T-cell (primary cell): ENCODE data around the gene SRGAP2C. TPM values are rescaled to one million over a fixed set of nuclear protein-coding genes. Genes with fewer than 3 reads are reported as not detected.
"Not testable (repeated sequence)": the region's sequence is repeated elsewhere in the genome, so short reads cannot be mapped to it uniquely, and the experiment has no call there.

ENCODE experiments used
- ATAC-seq, 4 experiments: fragments of 200-7000 bp in 3 of 4; fragments of 150-1000 bp in 1 of 4; cut with Tn5 transposase; replicated peaks in 1 of 4; 1 replicate in 3 of 4; 2 replicates in 1 of 4; pipeline ENCODE4 v1.10.0; 2021; ENCODE audit warnings: moderate library complexity in 3 of 4, mild to moderate bottlenecking in 2 of 4, moderate number of reproducible peaks in 1 of 4
- CTCF ChIA-PET, 2 donors: fragments of 300-600 bp; sonication (Branson Sonifier 250); formaldehyde crosslinking; loops; one replicate each; lab custom pipeline; 2022; ENCODE audit warnings: antibody characterized with exemption in 2 of 2; lab: Charles Lee
- POLR2A ChIA-PET, 2 donors: fragments of 300-600 bp; sonication (Branson Sonifier 250); formaldehyde crosslinking; loops; one replicate each; lab custom pipeline; 2022; ENCODE audit warnings: antibody characterized with exemption in 2 of 2; lab: Charles Lee
- DNase-seq, 35 experiments: peaks; one replicate each; pipeline versions ENCODE4 v3.0.0 to v3.0.0-alpha.2; 2013 to 2023
- H3K27ac ChIP-seq: one replicate; pipeline ENCODE4 v1.5.1; 2013; ENCODE audit warnings: low read length
- H3K27me3 ChIP-seq, 2 experiments: replicated peaks in 1 of 2; 1 replicate in 1 of 2; 2 replicates in 1 of 2; pipeline versions ENCODE4 v1.6.1 to v1.7.0; 2013; ENCODE audit warnings: low read length in 1 of 2, mixed read lengths in 1 of 2; ENCODE audit not compliant: control insufficient read depth in 2 of 2, insufficient read depth in 2 of 2; ENCODE audit errors: extremely low read depth in 1 of 2
- H3K36me3 ChIP-seq, 2 donors: 1 replicate in 1 of 2; 2 replicates in 1 of 2; pipeline versions ENCODE4 v1.6.1 to v1.7.0; 2013; ENCODE audit warnings: low read length in 1 of 2; ENCODE audit not compliant: control insufficient read depth in 2 of 2, insufficient read depth in 1 of 2; ENCODE audit errors: extremely low read depth in 1 of 2
- H3K4me1 ChIP-seq, 2 experiments: 1 replicate in 1 of 2; 2 replicates in 1 of 2; pipeline versions ENCODE4 v1.6.1 to v1.7.0; 2013; ENCODE audit warnings: low read length in 2 of 2, mixed read lengths in 1 of 2; ENCODE audit not compliant: insufficient read depth in 2 of 2, control insufficient read depth in 1 of 2; ENCODE audit errors: extremely low read depth in 1 of 2
- H3K4me3 ChIP-seq, 2 donors: 1 replicate in 1 of 2; 2 replicates in 1 of 2; pipeline versions ENCODE4 v1.5.1 to v1.7.0; 2013; ENCODE audit warnings: mild to moderate bottlenecking in 2 of 2, low read length in 1 of 2, moderate library complexity in 1 of 2; ENCODE audit not compliant: control insufficient read depth in 1 of 2; ENCODE audit errors: extremely low read depth in 1 of 2
- H3K9me3 ChIP-seq: 2 replicates; pipeline ENCODE4 v1.7.0; 2013
- H3K27ac Mint-ChIP-seq, 2 donors: one replicate each; pipeline ENCODE4 v1.8.0; 2020 to 2021; ENCODE audit warnings: mild to moderate bottlenecking in 2 of 2, mixed read lengths in 2 of 2
- H3K27me3 Mint-ChIP-seq, 2 donors: one replicate each; pipeline ENCODE4 v1.8.0; 2021 to 2022; ENCODE audit warnings: mixed read lengths in 2 of 2
- H3K36me3 Mint-ChIP-seq: one replicate; pipeline ENCODE4 v1.8.0; 2021; ENCODE audit warnings: mixed read lengths
- H3K4me1 Mint-ChIP-seq, 3 donors: one replicate each; pipeline ENCODE4 v1.8.0; 2020 to 2022; ENCODE audit warnings: mixed read lengths in 3 of 3, mild to moderate bottlenecking in 1 of 3
- H3K4me3 Mint-ChIP-seq, 3 donors: one replicate each; pipeline ENCODE4 v1.8.0; 2020 to 2022; ENCODE audit warnings: mild to moderate bottlenecking in 3 of 3, mixed read lengths in 3 of 3, moderate library complexity in 3 of 3
- H3K9me3 Mint-ChIP-seq, 3 donors: one replicate each; pipeline ENCODE4 v1.8.0; 2020 to 2022; ENCODE audit warnings: mixed read lengths in 3 of 3
- WGBS: methylation state at CpG from one replicate; pipeline ENCODE4 v1.1.5; 2013; ENCODE audit warnings: missing lambda C conversion rate; ENCODE audit not compliant: insufficient coverage; 5-methylcytosine and 5-hydroxymethylcytosine counted together
- total RNA-seq, 35 experiments: library from RNA in 6 of 35; stranded (reverse) in 6 of 35; fragments of 120-200 nt in 1 of 35; gene quantifications; one replicate each; pipeline versions ENCODE4 v1.2.1 to v1.2.4 and lab custom pipeline; 2013 to 2026

The SRGAP2C gene
- total RNA-seq, 5 donors from 2014 or later (not counting 1 experiment from before 2014, with no cell fraction given), result 11.1 to 23.2 (median 19.1) TPM

- H3K4me1 Mint-ChIP-seq, H3K4me3 ChIP-seq, H3K27me3 Mint-ChIP-seq, H3K9me3 Mint-ChIP-seq, H3K9me3 ChIP-seq, POLR2A ChIA-PET, H3K27ac Mint-ChIP-seq, CTCF ChIA-PET, H3K4me3 Mint-ChIP-seq, H3K27ac ChIP-seq, H3K4me1 ChIP-seq, DNase-seq, ATAC-seq, H3K36me3 Mint-ChIP-seq, H3K36me3 ChIP-seq, H3K27me3 ChIP-seq: not testable (repeated sequence)
These were observed 98.9 kb downstream of the SRGAP2C start for GRCh38 chr1:121283587-121284180.

- H3K27me3 ChIP-seq, H3K9me3 Mint-ChIP-seq, H3K36me3 Mint-ChIP-seq, H3K9me3 ChIP-seq, H3K27ac Mint-ChIP-seq, DNase-seq, H3K4me3 ChIP-seq, POLR2A ChIA-PET, CTCF ChIA-PET, ATAC-seq, H3K4me1 Mint-ChIP-seq, H3K27ac ChIP-seq, H3K4me1 ChIP-seq, H3K4me3 Mint-ChIP-seq, H3K36me3 ChIP-seq, H3K27me3 Mint-ChIP-seq: not testable (repeated sequence)
- WGBS, result no CpG with 5 or more reads among the region's 2 CpGs
These were observed 107.8 kb downstream of the SRGAP2C start for GRCh38 chr1:121292590-121292989.

GRCh38 chr1:121293263-121294204 lies 108.8 kb downstream of the SRGAP2C start:
- H3K36me3 ChIP-seq, ATAC-seq, H3K27me3 Mint-ChIP-seq, H3K9me3 ChIP-seq, H3K27me3 ChIP-seq, H3K4me1 Mint-ChIP-seq, H3K27ac Mint-ChIP-seq, H3K4me1 ChIP-seq, H3K9me3 Mint-ChIP-seq, DNase-seq, H3K4me3 ChIP-seq, CTCF ChIA-PET, H3K4me3 Mint-ChIP-seq, POLR2A ChIA-PET, H3K36me3 Mint-ChIP-seq, H3K27ac ChIP-seq: not testable (repeated sequence)
- no CpG with 5 or more reads among the region's 11 CpGs for WGBS

- H3K4me3 ChIP-seq, H3K4me1 Mint-ChIP-seq, ATAC-seq, H3K4me3 Mint-ChIP-seq, H3K4me1 ChIP-seq, H3K36me3 ChIP-seq, H3K9me3 Mint-ChIP-seq, H3K27me3 Mint-ChIP-seq, H3K27me3 ChIP-seq, CTCF ChIA-PET, H3K36me3 Mint-ChIP-seq, H3K27ac ChIP-seq, H3K9me3 ChIP-seq, H3K27ac Mint-ChIP-seq, POLR2A ChIA-PET, DNase-seq: not testable (repeated sequence)
- no CpG with 5 or more reads among the region's 2 CpGs for WGBS
These were observed 109.4 kb downstream of the SRGAP2C start for GRCh38 chr1:121294205-121294570.

- DNase-seq, H3K27me3 Mint-ChIP-seq, H3K36me3 Mint-ChIP-seq, H3K36me3 ChIP-seq, H3K27me3 ChIP-seq, H3K9me3 Mint-ChIP-seq, H3K9me3 ChIP-seq, H3K4me1 ChIP-seq, H3K27ac ChIP-seq, CTCF ChIA-PET, POLR2A ChIA-PET, H3K4me1 Mint-ChIP-seq, H3K27ac Mint-ChIP-seq, ATAC-seq, H3K4me3 Mint-ChIP-seq, H3K4me3 ChIP-seq: not testable (repeated sequence)
- no CpG with 5 or more reads among the region's 4 CpGs for WGBS
These were observed 111.8 kb downstream of the SRGAP2C start for GRCh38 chr1:121296563-121296962.

GRCh38 chr1:121298529-121298928 lies 113.8 kb downstream of the SRGAP2C start:
- H3K4me3 Mint-ChIP-seq, H3K36me3 ChIP-seq, H3K36me3 Mint-ChIP-seq, CTCF ChIA-PET, POLR2A ChIA-PET, DNase-seq, H3K27me3 ChIP-seq, H3K9me3 Mint-ChIP-seq, H3K27me3 Mint-ChIP-seq, H3K4me3 ChIP-seq, H3K27ac Mint-ChIP-seq, H3K4me1 Mint-ChIP-seq, ATAC-seq, H3K4me1 ChIP-seq, H3K27ac ChIP-seq, H3K9me3 ChIP-seq: not testable (repeated sequence)
- no CpG with 5 or more reads among the region's 4 CpGs for WGBS
